Glomerular endothelial cell (primary cell): ENCODE results near the gene CPM. TPM values are rescaled to one million over a fixed set of nuclear protein-coding genes. Genes with fewer than 3 reads are reported as not detected.
"Not testable (repeated sequence)": the region's sequence is repeated elsewhere in the genome, so short reads cannot be mapped to it uniquely, and the experiment has no call there.

Source experiments
- DNase-seq: peaks from one replicate; pipeline ENCODE4 v3.0.0-alpha.2; 2011; ENCODE audit warnings: low read depth, low spot score; ENCODE audit errors: extremely low read depth
- total RNA-seq: library from RNA; depleted of rRNA; stranded (reverse); fragments of >200 nt; gene quantifications from 2 replicates; pipeline ENCODE4 v1.2.3, GENCODE V29; 2015

CPM gene
- total RNA-seq, 1 donor from 2014 or later, result 2.0 TPM

- not testable (repeated sequence) for DNase-seq
Observed at GRCh38 chr12:68810027-68810389, 123.0 kb downstream of the CPM start.

- no peak for DNase-seq
Observed at GRCh38 chr12:68809190-68810026, 123.6 kb downstream of the CPM start.

GRCh38 chr12:68808388-68809189 is 124.4 kb downstream of the CPM start:
- peak; percentile 87 for DNase-seq

GRCh38 chr12:68807576-68808387 is 125.2 kb downstream of the CPM start, which contains the start of gene MDM2:
TSS of gene MDM2 (plus strand) at chr12:68808177. CDS start at chr12:68808478, 301 bp downstream.
- DNase-seq, result no peak

GRCh38 chr12:68807274-68807575 is 125.7 kb downstream of the CPM start:
- not testable (repeated sequence) for DNase-seq

GRCh38 chr12:68806488-68807237 is 126.3 kb downstream of the CPM start:
- DNase-seq, result no peak

GRCh38 chr12:68805592-68806120 is 127.3 kb downstream of the CPM start:
- no peak for DNase-seq

GRCh38 chr12:68804657-68805591 is 128.0 kb downstream of the CPM start:
- DNase-seq, result no peak

GRCh38 chr12:68803948-68804656 is 128.9 kb downstream of the CPM start:
- no peak for DNase-seq

GRCh38 chr12:68802911-68803651 is 129.9 kb downstream of the CPM start:
- DNase-seq, result not testable (repeated sequence)

- not testable (repeated sequence) for DNase-seq
Observed at GRCh38 chr12:68802372-68802745, 130.6 kb downstream of the CPM start.

Other genes starting within 250 kb of the CPM start
- gene NUP107, start 246.2 kb downstream of the CPM start, total RNA-seq, result 24.4 and 27.3 TPM in 2 replicates
- 1.1 and 6.6 TPM in 2 replicates for gene SLC35E3, start 187.0 kb downstream of the CPM start, total RNA-seq
- gene MDM2, start 125.0 kb downstream of the CPM start, total RNA-seq, result 197 and 246 TPM in 2 replicates